ENCODE measurements around the gene BAG5. TPM values are rescaled to one million over a fixed set of nuclear protein-coding genes. Genes with fewer than 3 reads are reported as not detected.

Gene BAG5
- total RNA-seq, 1 experiment from 2014 or later = 22.5 TPM

DNA sequence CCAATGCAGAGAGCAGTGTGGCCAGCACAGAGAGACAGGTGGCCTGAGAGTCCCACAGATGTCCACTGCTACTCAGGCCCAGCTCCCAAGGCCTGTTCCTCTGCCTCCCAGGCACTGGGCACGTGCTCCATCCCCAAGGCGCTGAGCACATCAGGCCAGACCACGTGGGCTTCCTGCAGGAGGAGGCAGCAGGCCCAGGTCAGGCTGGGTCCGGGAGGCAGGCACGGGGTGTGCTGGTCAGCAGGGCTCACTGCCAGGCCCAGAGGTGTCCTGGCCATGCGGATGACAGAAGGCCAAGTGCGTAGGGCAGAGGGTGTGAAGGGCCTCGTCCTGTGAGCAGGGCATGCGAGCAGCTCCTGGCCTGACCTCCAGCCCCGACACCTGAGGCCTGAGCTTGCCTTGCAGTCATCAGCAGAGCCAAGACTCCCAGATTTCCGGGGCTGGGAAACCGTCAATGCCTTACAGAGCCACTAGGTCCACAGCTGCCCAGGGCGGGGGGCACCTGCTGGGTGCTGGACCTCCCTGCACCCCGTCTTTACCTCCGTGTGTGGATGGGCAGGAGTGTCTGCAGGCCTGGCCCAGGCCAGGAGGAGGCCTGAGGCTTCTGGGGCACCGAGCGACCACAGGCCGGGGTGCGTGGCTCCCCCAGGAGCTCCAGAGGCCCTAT lies 18.6 kb downstream of the BAG5 start:
- Histone ChIP-seq H3K4me1 (ENCODE audit: control insufficient read depth, insufficient read depth, low read length) (peaks cover 41% of the 10 kb centered on the region), H3K36me3 (ENCODE audit: control insufficient read depth, insufficient read depth, low read length) (no peaks in the 10 kb centered on the region), H3K9me3 (ENCODE audit: control insufficient read depth, insufficient read depth, low read depth, low read length) (no peaks in the 10 kb centered on the region), H3K27me3 (ENCODE audit: control insufficient read depth, insufficient read depth, low read length) (no peaks in the 10 kb centered on the region), H3K27ac (ENCODE audit: low read length) (peak overlapping the region; percentile 80), H3K4me3 (ENCODE audit: low read depth in 2 of 2, low read length in 2 of 2) (no peak overlapping the region)
- ChIA-PET CTCF (no interaction called here), POLR2A (no interaction called here)
- DNase-seq (ENCODE audit: low read depth, low spot score) (no peak), ATAC-seq (no peak)
- intact Hi-C loops (cut with micrococcal nuclease; ENCODE audit: unreplicated experiment) = no loop called here
- no TSS peak for BruUV-seq (replicated peaks)
- in situ Hi-C loops (cut with HindIII; ENCODE audit: low pct_unique_long_range_greater_than_20kb, low sequenced_read_pairs) = no loop called here
- TF ChIP-seq, protein P1, sequence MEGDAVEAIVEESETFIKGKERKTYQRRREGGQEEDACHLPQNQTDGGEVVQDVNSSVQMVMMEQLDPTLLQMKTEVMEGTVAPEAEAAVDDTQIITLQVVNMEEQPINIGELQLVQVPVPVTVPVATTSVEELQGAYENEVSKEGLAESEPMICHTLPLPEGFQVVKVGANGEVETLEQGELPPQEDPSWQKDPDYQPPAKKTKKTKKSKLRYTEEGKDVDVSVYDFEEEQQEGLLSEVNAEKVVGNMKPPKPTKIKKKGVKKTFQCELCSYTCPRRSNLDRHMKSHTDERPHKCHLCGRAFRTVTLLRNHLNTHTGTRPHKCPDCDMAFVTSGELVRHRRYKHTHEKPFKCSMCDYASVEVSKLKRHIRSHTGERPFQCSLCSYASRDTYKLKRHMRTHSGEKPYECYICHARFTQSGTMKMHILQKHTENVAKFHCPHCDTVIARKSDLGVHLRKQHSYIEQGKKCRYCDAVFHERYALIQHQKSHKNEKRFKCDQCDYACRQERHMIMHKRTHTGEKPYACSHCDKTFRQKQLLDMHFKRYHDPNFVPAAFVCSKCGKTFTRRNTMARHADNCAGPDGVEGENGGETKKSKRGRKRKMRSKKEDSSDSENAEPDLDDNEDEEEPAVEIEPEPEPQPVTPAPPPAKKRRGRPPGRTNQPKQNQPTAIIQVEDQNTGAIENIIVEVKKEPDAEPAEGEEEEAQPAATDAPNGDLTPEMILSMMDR (IDR thresholded peaks at IDR 0.05) = no peak
- no peak for TF ChIP-seq TCF7L2 (IDR thresholded peaks at IDR 0.05; ENCODE audit: low read depth, low read length)

DNA sequence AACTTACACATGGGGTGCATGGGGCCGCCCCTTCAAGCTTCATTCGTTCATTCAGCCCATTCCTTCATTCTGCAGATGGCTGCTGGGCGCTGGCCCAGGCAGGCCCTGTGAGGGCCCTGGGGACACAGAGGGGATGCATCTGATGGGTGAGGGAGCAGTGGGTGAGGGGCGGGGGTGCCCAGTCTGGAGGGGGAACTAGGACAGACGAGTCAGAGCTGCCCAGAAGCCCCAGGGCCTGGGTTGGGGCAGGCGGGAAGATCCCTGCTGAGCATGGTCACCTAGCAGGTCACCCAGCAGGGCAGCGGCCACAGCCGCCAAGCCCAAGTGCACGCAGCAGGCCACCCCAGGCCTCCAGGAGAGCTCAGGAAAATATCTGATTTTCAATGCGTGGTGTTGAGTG lies 19.3 kb downstream of the BAG5 start:
- in situ Hi-C loops (cut with HindIII; ENCODE audit: low pct_unique_long_range_greater_than_20kb, low sequenced_read_pairs) (no loop called here), intact Hi-C loops (cut with micrococcal nuclease; ENCODE audit: unreplicated experiment) (no loop called here)
- TF ChIP-seq, protein P2, sequence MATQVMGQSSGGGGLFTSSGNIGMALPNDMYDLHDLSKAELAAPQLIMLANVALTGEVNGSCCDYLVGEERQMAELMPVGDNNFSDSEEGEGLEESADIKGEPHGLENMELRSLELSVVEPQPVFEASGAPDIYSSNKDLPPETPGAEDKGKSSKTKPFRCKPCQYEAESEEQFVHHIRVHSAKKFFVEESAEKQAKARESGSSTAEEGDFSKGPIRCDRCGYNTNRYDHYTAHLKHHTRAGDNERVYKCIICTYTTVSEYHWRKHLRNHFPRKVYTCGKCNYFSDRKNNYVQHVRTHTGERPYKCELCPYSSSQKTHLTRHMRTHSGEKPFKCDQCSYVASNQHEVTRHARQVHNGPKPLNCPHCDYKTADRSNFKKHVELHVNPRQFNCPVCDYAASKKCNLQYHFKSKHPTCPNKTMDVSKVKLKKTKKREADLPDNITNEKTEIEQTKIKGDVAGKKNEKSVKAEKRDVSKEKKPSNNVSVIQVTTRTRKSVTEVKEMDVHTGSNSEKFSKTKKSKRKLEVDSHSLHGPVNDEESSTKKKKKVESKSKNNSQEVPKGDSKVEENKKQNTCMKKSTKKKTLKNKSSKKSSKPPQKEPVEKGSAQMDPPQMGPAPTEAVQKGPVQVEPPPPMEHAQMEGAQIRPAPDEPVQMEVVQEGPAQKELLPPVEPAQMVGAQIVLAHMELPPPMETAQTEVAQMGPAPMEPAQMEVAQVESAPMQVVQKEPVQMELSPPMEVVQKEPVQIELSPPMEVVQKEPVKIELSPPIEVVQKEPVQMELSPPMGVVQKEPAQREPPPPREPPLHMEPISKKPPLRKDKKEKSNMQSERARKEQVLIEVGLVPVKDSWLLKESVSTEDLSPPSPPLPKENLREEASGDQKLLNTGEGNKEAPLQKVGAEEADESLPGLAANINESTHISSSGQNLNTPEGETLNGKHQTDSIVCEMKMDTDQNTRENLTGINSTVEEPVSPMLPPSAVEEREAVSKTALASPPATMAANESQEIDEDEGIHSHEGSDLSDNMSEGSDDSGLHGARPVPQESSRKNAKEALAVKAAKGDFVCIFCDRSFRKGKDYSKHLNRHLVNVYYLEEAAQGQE (IDR thresholded peaks at IDR 0.05; ENCODE audit: insufficient read depth in 1 of 2, low read depth in 2 of 2, low read length in 1 of 2) = no peak
- TF ChIP-seq TCF7L2 (IDR thresholded peaks at IDR 0.05; ENCODE audit: low read depth, low read length) (no peak), SIN3A (IDR thresholded peaks at IDR 0.05; ENCODE audit: borderline replicate concordance, insufficient read depth, low read depth, low read length) (no peak), POLR2AphosphoS5 (IDR thresholded peaks at IDR 0.05; ENCODE audit: low read depth, low read length) (no peak)
- TF ChIP-seq, protein P1 (IDR thresholded peaks at IDR 0.05) = no peak
- H3K27me3 ChIP-seq (ENCODE audit: control insufficient read depth, insufficient read depth, low read length) = no peaks in the 10 kb centered on the region
- ATAC-seq = no peak
- DNase-seq (ENCODE audit: low read depth, low spot score) = no peak
- H3K27ac ChIP-seq (ENCODE audit: low read length) = peak overlapping the region; percentile 80
- H3K4me1 ChIP-seq (ENCODE audit: control insufficient read depth, insufficient read depth, low read length) = peaks cover 44% of the 10 kb centered on the region
- BruUV-seq (replicated peaks) = no TSS peak
- ChIA-PET CTCF (interaction anchor here (0.5 kb wide), 1 partner anchor 137 kb away, joined by 5 read pairs; no protein-coding TSS in a partner anchor), POLR2A (no interaction called here)
- H3K4me3 ChIP-seq (ENCODE audit: low read depth in 2 of 2, low read length in 2 of 2) = no peak overlapping the region
- H3K36me3 ChIP-seq (ENCODE audit: control insufficient read depth, insufficient read depth, low read length) = no peaks in the 10 kb centered on the region
- H3K9me3 ChIP-seq (ENCODE audit: control insufficient read depth, insufficient read depth, low read depth, low read length) = no peaks in the 10 kb centered on the region
